ENCODE results near the gene RNF225.
"Not testable (repeated sequence)": the region's sequence is repeated elsewhere in the genome, so short reads cannot be mapped to it uniquely, and the experiment has no call there.

The RNF225 gene

DNA sequence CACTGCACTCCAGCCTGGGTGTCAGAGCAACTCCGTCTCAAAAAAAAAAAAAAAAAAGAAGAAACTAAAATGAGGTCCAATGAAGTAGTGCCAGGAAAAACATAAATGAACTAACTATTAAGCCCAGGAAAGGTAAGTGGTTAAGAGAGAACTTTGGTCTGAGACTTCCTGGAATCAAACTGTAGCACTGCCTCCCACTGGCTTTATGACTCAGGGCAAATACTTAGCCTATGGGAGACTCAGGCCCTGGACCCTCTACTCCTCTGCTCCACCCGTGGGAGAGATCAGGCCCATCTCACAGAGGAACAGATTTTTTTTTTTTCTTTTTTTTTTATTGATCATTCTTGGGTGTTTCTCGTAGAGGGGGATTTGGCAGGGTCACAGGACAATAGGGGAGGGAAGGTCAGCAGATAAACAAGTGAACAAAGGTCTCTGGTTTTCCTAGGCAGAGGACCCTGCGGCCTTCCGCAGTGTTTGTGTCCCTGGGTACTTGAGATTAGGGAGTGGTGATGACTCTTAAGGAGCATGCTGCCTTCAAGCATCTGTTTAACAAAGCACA, 8.5 kb downstream of the RNF225 start:
- H3K4me1 ChIP-seq (ENCODE audit: control insufficient read depth in 1 of 2, insufficient read depth in 2 of 2, low read length in 2 of 2) = peaks cover 7 to 24% of the 10 kb centered on the region in 2 donors
- not testable (repeated sequence) for H3K27me3 ChIP-seq (ENCODE audit: low read depth, low read length); H3K36me3 ChIP-seq (ENCODE audit: control insufficient read depth in 1 of 2, insufficient read depth in 2 of 2, low read length in 2 of 2); H3K4me3 ChIP-seq (ENCODE audit: low read depth in 1 of 2, low read length in 2 of 2); H3K27ac ChIP-seq (ENCODE audit: low read length); H3K9me3 ChIP-seq (ENCODE audit: control insufficient read depth in 1 of 2, low read length in 2 of 2)

DNA sequence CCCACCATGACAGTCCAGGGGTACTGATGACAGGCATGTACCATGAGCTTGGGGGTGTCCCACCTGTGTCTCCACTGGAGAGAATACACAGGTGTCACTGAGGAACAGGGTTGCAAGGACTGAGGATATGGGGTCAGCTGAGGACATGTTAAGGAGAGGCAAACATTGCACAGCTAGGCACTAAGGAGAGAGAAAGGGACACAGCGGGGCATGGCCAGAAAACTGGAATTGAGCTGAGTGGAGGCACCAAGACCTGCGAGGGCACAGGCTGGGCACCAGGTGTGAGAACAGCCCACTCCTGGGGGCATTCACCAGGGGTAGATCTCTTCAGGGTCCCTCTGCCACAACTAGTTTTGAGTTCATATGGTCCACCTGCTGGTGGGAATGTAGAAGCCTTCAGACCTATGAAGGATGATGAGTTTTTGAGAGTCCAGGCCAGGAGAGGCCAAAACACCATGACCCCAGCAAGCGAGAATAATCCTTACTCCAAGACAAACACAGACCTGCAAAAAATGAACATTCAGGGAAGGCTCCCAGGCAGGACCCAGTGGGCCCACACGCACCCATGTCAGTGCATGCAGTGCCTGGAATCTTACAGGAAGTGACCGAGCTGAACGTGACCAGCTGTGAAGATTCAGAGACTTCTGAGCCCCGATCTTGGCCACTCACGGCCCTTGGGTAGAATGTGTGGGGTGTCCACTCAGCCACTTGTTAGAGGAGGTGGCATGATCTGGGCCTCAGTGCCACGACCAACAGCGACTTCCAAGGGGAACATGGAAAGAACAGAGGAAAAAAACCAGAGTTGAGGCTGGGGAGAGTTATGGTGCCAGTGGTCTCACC, 11.6 kb downstream of the RNF225 start:
- H3K27ac ChIP-seq (ENCODE audit: low read length) = no peak overlapping the region
- peaks cover 14 to 24% of the 10 kb centered on the region in 2 donors for H3K4me1 ChIP-seq (ENCODE audit: control insufficient read depth in 1 of 2, insufficient read depth in 2 of 2, low read length in 2 of 2)

DNA sequence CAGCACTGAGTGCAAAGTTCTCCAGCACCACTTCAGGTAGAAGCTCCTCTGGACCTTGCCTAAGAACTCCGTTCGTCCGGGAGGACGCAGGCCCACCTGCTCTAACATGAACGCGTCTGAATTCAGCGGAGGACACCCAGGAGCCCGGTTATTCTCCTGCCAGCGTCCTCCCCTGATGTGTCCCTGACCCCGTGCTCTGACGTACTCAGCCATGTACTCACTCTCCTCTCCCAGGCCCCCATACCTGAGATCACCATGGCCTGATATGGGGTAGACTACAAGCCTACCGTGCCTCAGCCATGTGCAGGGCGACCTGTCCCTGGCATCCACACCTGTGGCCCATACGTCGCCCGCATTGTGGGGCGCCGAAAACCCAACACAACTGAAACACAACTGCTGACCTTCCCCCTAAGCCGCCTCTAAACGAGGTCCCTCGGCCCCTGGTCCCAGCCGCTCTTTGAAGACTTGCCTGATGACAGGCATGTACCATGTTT, 12.2 kb downstream of the RNF225 start:
- Histone ChIP-seq H3K36me3 (ENCODE audit: control insufficient read depth in 1 of 2, insufficient read depth in 2 of 2, low read length in 2 of 2) (no peaks in the 10 kb centered on the region), H3K4me1 (ENCODE audit: control insufficient read depth in 1 of 2, insufficient read depth in 2 of 2, low read length in 2 of 2) (peaks cover 14 to 24% of the 10 kb centered on the region in 2 donors), H3K27me3 (ENCODE audit: low read depth, low read length) (no peaks in the 10 kb centered on the region), H3K9me3 (ENCODE audit: control insufficient read depth in 1 of 2, low read length in 2 of 2) (no peaks in the 10 kb centered on the region), H3K27ac (ENCODE audit: low read length) (peak overlapping the region; percentile 83), H3K4me3 (ENCODE audit: low read depth in 1 of 2, low read length in 2 of 2) (peak overlapping the region; percentile 89 to 99)

More for the DNA sequence above, 11.6 kb downstream of the RNF225 start:
- no peaks in the 10 kb centered on the region for H3K36me3 ChIP-seq (ENCODE audit: control insufficient read depth in 1 of 2, insufficient read depth in 2 of 2, low read length in 2 of 2)
- H3K27me3 ChIP-seq (ENCODE audit: low read depth, low read length) = no peaks in the 10 kb centered on the region
- H3K4me3 ChIP-seq (ENCODE audit: low read depth in 1 of 2, low read length in 2 of 2) = peak overlapping the region; percentile 89 to 99
- H3K9me3 ChIP-seq (ENCODE audit: control insufficient read depth in 1 of 2, low read length in 2 of 2) = no peaks in the 10 kb centered on the region

DNA sequence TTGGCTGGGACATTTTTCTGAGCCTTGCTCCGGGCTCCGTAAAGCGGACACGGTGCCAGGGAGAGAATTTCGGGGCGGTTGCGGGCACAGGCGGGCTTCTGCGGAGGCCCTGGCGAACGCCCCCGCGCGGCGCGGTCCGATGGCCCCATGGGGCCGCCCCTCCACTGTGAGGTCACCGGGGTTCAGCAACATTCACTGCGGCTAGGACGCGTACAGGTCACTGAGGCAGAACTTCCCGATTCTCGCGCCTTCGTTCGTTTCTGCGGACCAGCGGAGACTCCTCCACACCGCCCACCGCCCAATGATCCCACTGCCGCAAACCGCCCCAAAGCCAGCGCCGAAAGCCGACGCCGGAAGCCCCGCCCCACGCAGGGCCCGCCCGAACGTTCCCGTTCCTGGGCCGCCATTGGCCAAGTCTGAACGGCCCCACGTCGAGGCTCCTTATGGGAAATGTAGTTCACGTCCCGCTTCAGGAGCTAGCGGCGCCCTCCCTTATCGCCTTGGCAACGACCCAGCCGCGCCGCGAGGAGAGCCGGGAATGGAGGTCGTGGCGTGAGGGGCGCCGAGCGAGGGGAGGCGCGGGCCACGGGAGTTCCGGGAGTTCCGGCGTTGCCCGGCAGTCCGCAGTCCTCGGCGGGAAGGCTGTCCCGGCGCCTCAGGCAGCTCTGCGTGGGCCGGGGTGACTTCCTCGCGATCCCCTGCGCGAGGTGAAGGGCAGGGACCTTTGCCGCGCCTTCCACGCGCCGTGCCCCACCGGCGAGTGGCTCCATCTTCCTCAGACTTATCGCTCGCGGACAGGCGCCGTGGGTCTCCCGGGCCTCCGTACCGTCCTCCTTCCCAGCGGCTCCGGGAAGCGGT, 12.9 kb downstream of the RNF225 start, which contains the start of gene ZNF584:
Gene ZNF584, plus strand, starts transcription at position 498 of the 858 bp plus-strand sequence. CDS start 499 bp downstream, outside the sequence.
- Histone ChIP-seq H3K4me3 (ENCODE audit: low read depth in 1 of 2, low read length in 2 of 2) (peak within 1 kb of the TSS; percentile 89 to 99), H3K27ac (ENCODE audit: low read length) (peak within 1 kb of the TSS; percentile 83), H3K27me3 (ENCODE audit: low read depth, low read length) (no peaks in the 10 kb centered on the region), H3K36me3 (ENCODE audit: control insufficient read depth in 1 of 2, insufficient read depth in 2 of 2, low read length in 2 of 2) (no peaks in the 10 kb centered on the region), H3K4me1 (ENCODE audit: control insufficient read depth in 1 of 2, insufficient read depth in 2 of 2, low read length in 2 of 2) (peaks cover 14 to 24% of the 10 kb centered on the region in 2 donors), H3K9me3 (ENCODE audit: control insufficient read depth in 1 of 2, low read length in 2 of 2) (no peaks in the 10 kb centered on the region)

GRCh38 chr19:58409010-58409790, 13.7 kb downstream of the RNF225 start:
- Histone ChIP-seq H3K9me3 (ENCODE audit: control insufficient read depth in 1 of 2, low read length in 2 of 2) (no peaks in the 10 kb centered on the region), H3K36me3 (ENCODE audit: control insufficient read depth in 1 of 2, insufficient read depth in 2 of 2, low read length in 2 of 2) (no peaks in the 10 kb centered on the region), H3K4me3 (ENCODE audit: low read depth in 1 of 2, low read length in 2 of 2) (peak overlapping the region; percentile 89 to 99), H3K27ac (ENCODE audit: low read length) (peak overlapping the region; percentile 83), H3K4me1 (ENCODE audit: control insufficient read depth in 1 of 2, insufficient read depth in 2 of 2, low read length in 2 of 2) (peaks cover 14 to 24% of the 10 kb centered on the region in 2 donors), H3K27me3 (ENCODE audit: low read depth, low read length) (no peaks in the 10 kb centered on the region)

DNA sequence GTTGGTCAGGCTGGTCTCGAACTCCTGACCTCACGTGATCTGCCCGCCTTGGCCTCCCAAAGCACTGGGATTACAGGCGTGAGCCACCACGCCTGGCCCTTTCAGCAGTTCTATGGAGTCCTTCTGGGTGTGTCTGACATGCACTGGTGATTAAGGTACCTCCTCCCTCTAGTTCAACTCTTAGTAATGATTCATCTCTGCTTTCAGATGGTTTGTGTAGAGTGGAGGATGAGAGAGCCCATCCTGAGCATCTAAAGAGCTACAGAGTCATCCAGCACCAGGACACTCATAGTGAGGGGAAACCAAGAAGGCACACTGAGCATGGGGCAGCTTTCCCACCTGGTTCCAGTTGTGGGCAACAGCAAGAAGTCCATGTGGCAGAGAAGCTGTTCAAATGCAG, 21.1 kb downstream of the RNF225 start:
- no peak overlapping the region for H3K4me3 ChIP-seq (ENCODE audit: low read depth in 1 of 2, low read length in 2 of 2)
- H3K4me1 ChIP-seq (ENCODE audit: control insufficient read depth in 1 of 2, insufficient read depth in 2 of 2, low read length in 2 of 2) = no peaks in the 10 kb centered on the region
- no peaks in the 10 kb centered on the region for H3K27me3 ChIP-seq (ENCODE audit: low read depth, low read length)
- H3K36me3 ChIP-seq (ENCODE audit: control insufficient read depth in 1 of 2, insufficient read depth in 2 of 2, low read length in 2 of 2) = peaks cover 23 to 49% of the 10 kb centered on the region in 2 donors
- H3K9me3 ChIP-seq (ENCODE audit: control insufficient read depth in 1 of 2, low read length in 2 of 2) = peaks cover 2 to 4% of the 10 kb centered on the region in 2 donors
- no peak overlapping the region for H3K27ac ChIP-seq (ENCODE audit: low read length)

- Histone ChIP-seq H3K4me1 (ENCODE audit: control insufficient read depth in 1 of 2, insufficient read depth in 2 of 2, low read length in 2 of 2) (no peaks in the 10 kb centered on the region), H3K36me3 (ENCODE audit: control insufficient read depth in 1 of 2, insufficient read depth in 2 of 2, low read length in 2 of 2) (peaks cover 23 to 49% of the 10 kb centered on the region in 2 donors), H3K9me3 (ENCODE audit: control insufficient read depth in 1 of 2, low read length in 2 of 2) (peaks cover 2 to 4% of the 10 kb centered on the region in 2 donors), H3K4me3 (ENCODE audit: low read depth in 1 of 2, low read length in 2 of 2) (no peak overlapping the region), H3K27ac (ENCODE audit: low read length) (no peak overlapping the region), H3K27me3 (ENCODE audit: low read depth, low read length) (no peaks in the 10 kb centered on the region)
These were observed 21.6 kb downstream of the RNF225 start for GRCh38 chr19:58417071-58417470.

- H3K27me3 ChIP-seq (ENCODE audit: low read depth, low read length) = no peaks in the 10 kb centered on the region
- peaks cover 63 to 72% of the 10 kb centered on the region in 2 donors for H3K9me3 ChIP-seq (ENCODE audit: control insufficient read depth in 1 of 2, low read length in 2 of 2)
- peaks cover 0 to 52% of the 10 kb centered on the region in 2 donors for H3K36me3 ChIP-seq (ENCODE audit: control insufficient read depth in 1 of 2, insufficient read depth in 2 of 2, low read length in 2 of 2)
- H3K4me3 ChIP-seq (ENCODE audit: low read depth in 1 of 2, low read length in 2 of 2) = peak overlapping the region in 1 of 2 donors; percentile 12
- H3K27ac ChIP-seq (ENCODE audit: low read length) = no peak overlapping the region
- H3K4me1 ChIP-seq (ENCODE audit: control insufficient read depth in 1 of 2, insufficient read depth in 2 of 2, low read length in 2 of 2) = no peaks in the 10 kb centered on the region
These were observed 33.2 kb downstream of the RNF225 start for GRCh38 chr19:58428617-58429016.

DNA sequence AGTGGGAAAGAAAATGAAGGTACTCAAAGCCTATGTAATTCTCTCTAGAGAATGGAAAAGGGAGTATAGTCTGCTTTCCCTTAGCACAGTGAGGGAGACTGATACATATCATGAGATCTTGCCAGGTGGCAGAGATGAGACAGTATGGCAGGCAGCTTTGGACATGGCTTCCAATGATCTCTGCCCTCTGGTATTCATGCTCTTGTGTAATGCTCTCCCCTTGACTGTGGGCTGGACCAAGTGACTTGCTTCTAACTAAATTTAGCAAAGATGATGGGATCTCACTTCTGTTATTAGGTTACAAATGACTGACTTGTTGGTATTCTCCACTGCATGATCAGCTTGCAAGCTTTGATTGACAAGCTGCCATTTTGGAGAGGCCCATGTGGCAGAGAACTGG, 34.3 kb downstream of the RNF225 start:
- Histone ChIP-seq H3K9me3 (ENCODE audit: control insufficient read depth in 1 of 2, low read length in 2 of 2) (peaks cover 74 to 83% of the 10 kb centered on the region in 2 donors), H3K4me3 (ENCODE audit: low read depth in 1 of 2, low read length in 2 of 2) (peak overlapping the region in 1 of 2 donors; percentile 63), H3K4me1 (ENCODE audit: control insufficient read depth in 1 of 2, insufficient read depth in 2 of 2, low read length in 2 of 2) (no peaks in the 10 kb centered on the region), H3K36me3 (ENCODE audit: control insufficient read depth in 1 of 2, insufficient read depth in 2 of 2, low read length in 2 of 2) (peaks cover 10 to 62% of the 10 kb centered on the region in 2 donors), H3K27ac (ENCODE audit: low read length) (no peak overlapping the region), H3K27me3 (ENCODE audit: low read depth, low read length) (no peaks in the 10 kb centered on the region)

- Histone ChIP-seq H3K4me3 (ENCODE audit: low read depth in 1 of 2, low read length in 2 of 2) (peak overlapping the region; percentile 45 to 63), H3K27me3 (ENCODE audit: low read depth, low read length) (no peaks in the 10 kb centered on the region), H3K4me1 (ENCODE audit: control insufficient read depth in 1 of 2, insufficient read depth in 2 of 2, low read length in 2 of 2) (peaks cover under 1 to 4% of the 10 kb centered on the region in 2 donors), H3K27ac (ENCODE audit: low read length) (no peak overlapping the region), H3K9me3 (ENCODE audit: control insufficient read depth in 1 of 2, low read length in 2 of 2) (peaks cover 82 to 94% of the 10 kb centered on the region in 2 donors), H3K36me3 (ENCODE audit: control insufficient read depth in 1 of 2, insufficient read depth in 2 of 2, low read length in 2 of 2) (peaks cover 30 to 86% of the 10 kb centered on the region in 2 donors)
These were observed 38.8 kb downstream of the RNF225 start for GRCh38 chr19:58434217-58434616.

Data from muscle layer of duodenum (tissue), 2 donors.